ENCODE results near the gene SIRT7. TPM values are rescaled to one million over a fixed set of nuclear protein-coding genes. Genes with fewer than 3 reads are reported as not detected.

SIRT7 gene
- polyA plus RNA-seq, 1 donor from 2014 or later = 44.5 TPM

GRCh38 chr17:81898885-81899284, 19.1 kb downstream of the SIRT7 start:
- Histone ChIP-seq H3K9ac (ENCODE audit: low read length) (no peak overlapping the region), H3K36me3 (ENCODE audit: insufficient read depth, low read length) (no peaks in the 10 kb centered on the region), H3K4me3 (ENCODE audit: low read length) (no peak overlapping the region), H3K27ac (ENCODE audit: low read length) (no peak overlapping the region), H2AFZ (ENCODE audit: low read depth, low read length) (no peak overlapping the region), H3K79me2 (replicated peaks; ENCODE audit: insufficient read depth, low read length) (no peaks in the 10 kb centered on the region), H3K9me2 (ENCODE audit: insufficient read depth, low read length) (no peaks in the 10 kb centered on the region), H3F3A (ENCODE audit: insufficient read depth, low read length, poor library complexity, severe bottlenecking) (no peaks in the 10 kb centered on the region), H3K4me2 (ENCODE audit: low read length) (no peak overlapping the region), H4K20me1 (ENCODE audit: insufficient read depth) (no peaks in the 10 kb centered on the region), H3K9me3 (ENCODE audit: low read length) (no peaks in the 10 kb centered on the region), H3K27me3 (ENCODE audit: insufficient read depth, low read depth, low read length) (peaks cover 19% of the 10 kb centered on the region)
- TF ChIP-seq REST (IDR thresholded peaks at IDR 0.05; ENCODE audit: borderline replicate concordance) (no peak), POLR2AphosphoS5 (IDR thresholded peaks at IDR 0.05) (no peak), SMC3 (conservative IDR thresholded peaks at IDR 0.05; ENCODE audit: poor library complexity) (no peak), CTCF (IDR thresholded peaks at IDR 0.05; ENCODE audit: poor library complexity, severe bottlenecking) (no peak), MXI1 (conservative IDR thresholded peaks at IDR 0.05; ENCODE audit: poor library complexity, severe bottlenecking) (no peak), RAD21 (conservative IDR thresholded peaks at IDR 0.05) (no peak), TAF1 (IDR thresholded peaks at IDR 0.05; ENCODE audit: low read depth) (no peak), EP300 (conservative IDR thresholded peaks at IDR 0.05; ENCODE audit: poor library complexity, severe bottlenecking) (no peak), EZH2 (IDR thresholded peaks at IDR 0.05; ENCODE audit: borderline replicate concordance, insufficient read depth, low read length, poor library complexity, severe bottlenecking) (no peak)

- Histone ChIP-seq H4K20me1 (ENCODE audit: insufficient read depth) (no peaks in the 10 kb centered on the region), H3K79me2 (replicated peaks; ENCODE audit: insufficient read depth, low read length) (no peaks in the 10 kb centered on the region), H3K4me2 (ENCODE audit: low read length) (no peak overlapping the region), H3K9me3 (ENCODE audit: low read length) (no peaks in the 10 kb centered on the region), H3K9ac (ENCODE audit: low read length) (no peak overlapping the region), H3F3A (ENCODE audit: insufficient read depth, low read length, poor library complexity, severe bottlenecking) (no peaks in the 10 kb centered on the region), H3K36me3 (ENCODE audit: insufficient read depth, low read length) (no peaks in the 10 kb centered on the region), H3K9me2 (ENCODE audit: insufficient read depth, low read length) (no peaks in the 10 kb centered on the region), H3K27ac (ENCODE audit: low read length) (no peak overlapping the region), H2AFZ (ENCODE audit: low read depth, low read length) (no peak overlapping the region), H3K4me3 (ENCODE audit: low read length) (no peak overlapping the region), H3K27me3 (ENCODE audit: insufficient read depth, low read depth, low read length) (peaks cover 19% of the 10 kb centered on the region)
- no peak for TF ChIP-seq MXI1 (conservative IDR thresholded peaks at IDR 0.05; ENCODE audit: poor library complexity, severe bottlenecking)
- TF ChIP-seq CTCF (IDR thresholded peaks at IDR 0.05; ENCODE audit: poor library complexity, severe bottlenecking) = no peak
- no peak for TF ChIP-seq TAF1 (IDR thresholded peaks at IDR 0.05; ENCODE audit: low read depth)
- no peak for TF ChIP-seq REST (IDR thresholded peaks at IDR 0.05; ENCODE audit: borderline replicate concordance)
These were observed 19.7 kb downstream of the SIRT7 start for GRCh38 chr17:81898029-81898866.
